B cell (primary cell): ENCODE data around the gene TSEN54. TPM values are rescaled to one million over a fixed set of nuclear protein-coding genes. Genes with fewer than 3 reads are reported as not detected.

Source experiments
- ATAC-seq: fragments of 200-7000 bp; cut with Tn5 transposase; one replicate; pipeline ENCODE4 v1.10.0; 2021; ENCODE audit warnings: low read depth, mild to moderate bottlenecking, moderate number of reproducible peaks, moderate library complexity
- CTCF ChIA-PET: fragments of 350-600 bp; sonication (Branson Sonifier 250); formaldehyde crosslinking; loops from one replicate; lab custom pipeline; 2021; ENCODE audit warnings: antibody characterized with exemption, inconsistent platforms; lab: Charles Lee
- POLR2A ChIA-PET: fragments of 350-600 bp; sonication (Branson Sonifier 250); formaldehyde crosslinking; loops from one replicate; lab custom pipeline; 2021; ENCODE audit warnings: antibody characterized with exemption; lab: Charles Lee
- DNase-seq: peaks from one replicate; pipeline ENCODE4 v3.0.0; 2013
- H2AFZ ChIP-seq: 2 replicates; pipeline ENCODE4 v1.6.1; 2012; ENCODE audit warnings: mild to moderate bottlenecking, low read depth, low read length; ENCODE audit not compliant: insufficient read depth, poor library complexity, severe bottlenecking
- H3K27ac ChIP-seq, 2 donors: 1 replicate in 1 of 2; 2 replicates in 1 of 2; pipeline ENCODE4 v1.5.1; 2012 to 2013; ENCODE audit warnings: low read length in 2 of 2, mild to moderate bottlenecking in 2 of 2, moderate library complexity in 1 of 2
- H3K27me3 ChIP-seq, 4 experiments: fragments of 200-600 bp in 1 of 4; sonication (generic) in 1 of 4; replicated peaks in 1 of 4; 1 replicate in 2 of 4; 2 replicates in 2 of 4; pipeline versions ENCODE4 v1.6.1 to v1.7.0; 2013 to 2016; ENCODE audit warnings: low read length in 3 of 4, mild to moderate bottlenecking in 2 of 4, mixed read lengths in 1 of 4, moderate library complexity in 1 of 4; ENCODE audit not compliant: insufficient read depth in 4 of 4, control insufficient read depth in 3 of 4; ENCODE audit errors: control extremely low read depth in 1 of 4
- H3K36me3 ChIP-seq, 2 experiments: replicated peaks in 1 of 2; 1 replicate in 1 of 2; 2 replicates in 1 of 2; pipeline versions ENCODE4 v1.6.1 to v1.7.1; 2013; ENCODE audit warnings: low read length in 1 of 2; ENCODE audit not compliant: insufficient read depth in 2 of 2, control insufficient read depth in 1 of 2; ENCODE audit errors: control extremely low read depth in 1 of 2, extremely low read depth in 1 of 2
- H3K4me1 ChIP-seq, 2 donors: fragments of 200-600 bp in 1 of 2; sonication (generic) in 1 of 2; 1 replicate in 1 of 2; 2 replicates in 1 of 2; pipeline versions ENCODE4 v1.5.1 to v1.6.1; 2013 to 2017; ENCODE audit warnings: low read length in 2 of 2; ENCODE audit not compliant: control insufficient read depth in 2 of 2, insufficient read depth in 2 of 2
- H3K4me2 ChIP-seq: replicated peaks from 2 replicates; pipeline ENCODE3; 2012; ENCODE audit warnings: mild to moderate bottlenecking, low read depth, low read length; ENCODE audit not compliant: poor library complexity, severe bottlenecking
- H3K4me3 ChIP-seq, 5 experiments: fragments of 200-600 bp in 1 of 5; sonication (generic) in 1 of 5; 1 replicate in 3 of 5; 2 replicates in 2 of 5; pipeline versions ENCODE4 v1.5.1 to v1.7.0; 2011 to 2016; ENCODE audit warnings: low read length in 4 of 5, mild to moderate bottlenecking in 4 of 5, low read depth in 2 of 5, control low read depth in 1 of 5, moderate library complexity in 1 of 5; ENCODE audit not compliant: insufficient read depth in 1 of 5; ENCODE audit errors: control extremely low read depth in 1 of 5, extremely low read depth in 1 of 5
- H3K79me2 ChIP-seq: fragments of 200-600 bp; sonication (generic); one replicate; pipeline ENCODE4 v1.6.0; 2016; ENCODE audit warnings: low read length; ENCODE audit not compliant: control insufficient read depth, insufficient read depth
- H3K9ac ChIP-seq: fragments of 200-600 bp; sonication (generic); 2 replicates; pipeline ENCODE4 v1.6.1; 2017; ENCODE audit warnings: mild to moderate bottlenecking, low read length, moderate library complexity
- H3K9me3 ChIP-seq, 3 donors: one replicate each; pipeline versions ENCODE4 v1.6.1 to v1.7.1; 2013; ENCODE audit warnings: low read length in 2 of 3; ENCODE audit not compliant: control insufficient read depth in 2 of 3, insufficient read depth in 1 of 3; ENCODE audit errors: control extremely low read depth in 1 of 3
- H4K20me1 ChIP-seq: 2 replicates; pipeline ENCODE4 v1.6.0; 2012; ENCODE audit warnings: mild to moderate bottlenecking, low read length; ENCODE audit not compliant: insufficient read depth, control insufficient read depth, poor library complexity, severe bottlenecking
- H3K27ac Mint-ChIP-seq: one replicate; pipeline ENCODE4 v1.8.0; 2021; ENCODE audit warnings: mixed read lengths
- H3K27me3 Mint-ChIP-seq: one replicate; pipeline ENCODE4 v1.8.0; 2021; ENCODE audit warnings: mixed read lengths
- H3K4me1 Mint-ChIP-seq: one replicate; pipeline ENCODE4 v1.8.0; 2021; ENCODE audit warnings: mixed read lengths
- H3K4me3 Mint-ChIP-seq: one replicate; pipeline ENCODE4 v1.8.0; 2021; ENCODE audit warnings: mixed read lengths
- H3K9me3 Mint-ChIP-seq: one replicate; pipeline ENCODE4 v1.8.0; 2022; ENCODE audit warnings: mixed read lengths; ENCODE audit not compliant: insufficient read depth
- CTCF ChIP-seq: fragments of 200-600 bp; IDR thresholded peaks from one replicate; pipeline ENCODE4 v1.8.0; 2022; ENCODE audit warnings: antibody characterized with exemption, mild to moderate bottlenecking
- EZH2 ChIP-seq: IDR thresholded peaks from 2 replicates; pipeline ENCODE4 v1.6.1; 2012; ENCODE audit warnings: borderline replicate concordance, low read depth, mild to moderate bottlenecking, moderate library complexity, low read length; ENCODE audit not compliant: insufficient read depth, poor library complexity, severe bottlenecking
- WGBS: methylation state at CpG from one replicate; pipeline ENCODE4 v1.1.5; 2013; ENCODE audit warnings: missing lambda C conversion rate; ENCODE audit not compliant: insufficient coverage; 5-methylcytosine and 5-hydroxymethylcytosine counted together
- intact Hi-C: fragments of 100-400 bp; cut with micrococcal nuclease; formaldehyde crosslinking; loops from one replicate; pipeline ENCODE4 v1.10.0; 2022
- polyA plus RNA-seq: library from polyadenylated mRNA; depleted of rRNA; stranded (reverse); fragments of >200 nt; gene quantifications from 2 replicates; pipeline ENCODE4 v1.2.3, GENCODE V29; 2012
- total RNA-seq, 2 donors: library from RNA; stranded (reverse); fragments of 120-200 nt in 1 of 2; gene quantifications; 1 replicate in 1 of 2; 2 replicates in 1 of 2; pipeline versions ENCODE4 v1.2.3 to v1.2.4, GENCODE V29; 2013 to 2022

The TSEN54 gene
- total and polyA plus RNA-seq, 2 donors (not counting 1 experiment from before 2014, with no cell fraction given), result 33.0 to 45.9 TPM

GRCh38 chr17:75542728-75543336, 26.5 kb downstream of the TSEN54 start:
- no peak overlapping the region for H3K4me2 ChIP-seq
- H3K4me1 Mint-ChIP-seq, result no peaks in the 10 kb centered on the region
- ChIA-PET CTCF (interaction anchor here (1.4 kb wide), 1 partner anchor 11 kb away, joined by 4 read pairs; no protein-coding TSS in a partner anchor), POLR2A (interaction anchor here (0.5 kb wide), 1 partner anchor 130 kb away, joined by 3 read pairs; no protein-coding TSS in a partner anchor)
- intact Hi-C loops, result no loop called here
- 94% methylated on average over 14 of the region's 15 CpGs for WGBS
- H3K27ac Mint-ChIP-seq, result no peak overlapping the region
- no peaks in the 10 kb centered on the region for H3K9me3 ChIP-seq
- H4K20me1 ChIP-seq, result no peaks in the 10 kb centered on the region
- no peak for ATAC-seq
- H3K27me3 ChIP-seq, result no peaks in the 10 kb centered on the region
- no peak for TF ChIP-seq CTCF
- TF ChIP-seq EZH2, result no peak
- H3K27me3 Mint-ChIP-seq, result no peaks in the 10 kb centered on the region
- H3K79me2 ChIP-seq, result no peaks in the 10 kb centered on the region
- H3K9ac ChIP-seq, result no peak overlapping the region
- no peak overlapping the region for H3K4me3 Mint-ChIP-seq
- H2AFZ ChIP-seq, result no peak overlapping the region
- H3K27ac ChIP-seq, result no peak overlapping the region
- H3K9me3 Mint-ChIP-seq, result no peaks in the 10 kb centered on the region
- no peak overlapping the region for H3K4me3 ChIP-seq
- no peak for DNase-seq
- H3K4me1 ChIP-seq, result no peaks in the 10 kb centered on the region
- peaks cover 0 to 5% of the 10 kb centered on the region in 2 experiments for H3K36me3 ChIP-seq

- no peak for DNase-seq
- H3K4me1 Mint-ChIP-seq, result peaks cover 3% of the 10 kb centered on the region
- H3K27me3 Mint-ChIP-seq, result no peaks in the 10 kb centered on the region
- ChIA-PET POLR2A (no interaction called here), CTCF (no interaction called here)
- H3K4me3 Mint-ChIP-seq, result no peak overlapping the region
- Histone ChIP-seq H3K9me3 (no peaks in the 10 kb centered on the region), H4K20me1 (no peaks in the 10 kb centered on the region), H3K9ac (no peak overlapping the region), H3K4me3 (no peak overlapping the region), H3K4me2 (no peak overlapping the region), H3K27ac (no peak overlapping the region), H3K79me2 (no peaks in the 10 kb centered on the region), H3K27me3 (no peaks in the 10 kb centered on the region), H3K36me3 (peaks cover 0 to 5% of the 10 kb centered on the region in 2 experiments), H2AFZ (no peak overlapping the region), H3K4me1 (no peaks in the 10 kb centered on the region)
- intact Hi-C loops, result no loop called here
- H3K9me3 Mint-ChIP-seq, result no peaks in the 10 kb centered on the region
- H3K27ac Mint-ChIP-seq, result no peak overlapping the region
- WGBS, result 93% methylated on average over 7 of the region's 8 CpGs
- no peak for TF ChIP-seq EZH2
- TF ChIP-seq CTCF, result no peak
- ATAC-seq, result no peak
Observed at GRCh38 chr17:75544250-75544649, 27.9 kb downstream of the TSEN54 start.
